HepG2 (cell line): ENCODE data around the gene SLC35F3. TPM values are rescaled to one million over a fixed set of nuclear protein-coding genes. Genes with fewer than 3 reads are reported as not detected.
A peak's percentile ranks its signal among the peaks of the same experiment; 100 is the strongest.

ENCODE experiments used
- CREB1 ChIP-seq, 2 experiments: fragments of 450-650 bp in 1 of 2; IDR thresholded peaks; 2 replicates each; pipeline ENCODE4 v1.6.1; 2016 to 2017; ENCODE audit warnings: control low read depth in 1 of 2, mild to moderate bottlenecking in 1 of 2, missing compliant biosample characterization in 1 of 2, missing genetic modification characterization in 1 of 2
- FOSL2 ChIP-seq: sonication (generic); formaldehyde crosslinking; IDR thresholded peaks from 2 replicates; pipeline ENCODE4 v1.4.0; 2020; ENCODE audit warnings: missing genetic modification reagents
- GATAD2A ChIP-seq: IDR thresholded peaks from 2 replicates; pipeline ENCODE4 v1.6.1; 2016
- ISL2 ChIP-seq: sonication (generic); formaldehyde crosslinking; IDR thresholded peaks from 2 replicates; pipeline ENCODE4 v1.5.0; 2020; ENCODE audit warnings: missing genetic modification reagents
- MAFG ChIP-seq: sonication (generic); formaldehyde crosslinking; IDR thresholded peaks from 2 replicates; pipeline ENCODE4 v1.5.1; 2020; ENCODE audit warnings: mild to moderate bottlenecking, missing genetic modification reagents
- SAP130 ChIP-seq: IDR thresholded peaks from 2 replicates; pipeline ENCODE4 v1.6.1; 2016; ENCODE audit warnings: low read depth
- SIX4 ChIP-seq: sonication (generic); formaldehyde crosslinking; IDR thresholded peaks from 2 replicates; pipeline ENCODE4 v1.4.0; 2020; ENCODE audit warnings: missing genetic modification reagents
- STAG1 ChIP-seq: sonication (generic); formaldehyde crosslinking; IDR thresholded peaks from 2 replicates; pipeline ENCODE4 v1.4.0; 2020; ENCODE audit warnings: missing genetic modification reagents
- TOE1 ChIP-seq: sonication (generic); formaldehyde crosslinking; IDR thresholded peaks from 2 replicates; pipeline ENCODE4 v1.4.0; 2020; ENCODE audit warnings: mild to moderate bottlenecking, missing genetic modification reagents
- ZFAT ChIP-seq: sonication (generic); formaldehyde crosslinking; conservative IDR thresholded peaks from 2 replicates; pipeline ENCODE4 v1.8.1; 2023; ENCODE audit warnings: missing genetic modification reagents, inconsistent platforms
- ZMYM4 ChIP-seq: sonication (generic); formaldehyde crosslinking; IDR thresholded peaks from 2 replicates; pipeline ENCODE4 v1.8.1; 2023; ENCODE audit warnings: mild to moderate bottlenecking, missing genetic modification reagents
- ZNF121 ChIP-seq: sonication (generic); formaldehyde crosslinking; IDR thresholded peaks from 2 replicates; pipeline ENCODE4 v1.5.0; 2020; ENCODE audit warnings: mild to moderate bottlenecking, missing genetic modification reagents
- ZNF282 ChIP-seq: fragments of 450-650 bp; IDR thresholded peaks from 2 replicates; pipeline ENCODE4 v1.6.1; 2018; ENCODE audit not compliant: partially characterized antibody
- ZNF781 ChIP-seq: sonication (generic); formaldehyde crosslinking; IDR thresholded peaks from 2 replicates; pipeline ENCODE4 v1.5.1; 2020; ENCODE audit warnings: borderline replicate concordance, mild to moderate bottlenecking, missing genetic modification reagents; ENCODE audit errors: not compliant biosample characterization
- polyA plus RNA-seq, 8 experiments: library from polyadenylated mRNA; depleted of rRNA in 3 of 8; stranded (reverse) in 7 of 8; unstranded in 1 of 8; fragments of >200 nt; fragmentation: Illumina TruSeq in 4 of 8; extraction: Trizol in 4 of 8; gene quantifications; 2 replicates each; pipeline versions ENCODE4 v1.2.1 to v1.2.3, GENCODE V29; 2011 to 2016; ENCODE audit warnings: low read depth in 4 of 8, missing spikeins in 1 of 8, mixed read lengths in 1 of 8; ENCODE audit not compliant: insufficient read depth in 1 of 8
- total RNA-seq, 5 experiments: library from RNA; depleted of rRNA; stranded (reverse); fragments of >200 nt; fragmentation: Illumina TruSeq; extraction: Trizol; gene quantifications; 2 replicates each; pipeline ENCODE4 v1.2.3, GENCODE V29; 2016; ENCODE audit warnings: low read depth in 1 of 5
- TF ChIP-seq, protein P1 (sequence below): sonication (generic); formaldehyde crosslinking; IDR thresholded peaks from 2 replicates; pipeline ENCODE4; 2020; ENCODE audit warnings: missing genetic modification reagents, mild to moderate bottlenecking, borderline replicate concordance
- TF ChIP-seq, protein P2 (sequence below): sonication (generic); formaldehyde crosslinking; IDR thresholded peaks from 2 replicates; pipeline ENCODE4 v1.5.1; 2020; ENCODE audit warnings: missing genetic modification reagents, mild to moderate bottlenecking, borderline replicate concordance
- TF ChIP-seq, protein P3 (sequence below): sonication (generic); formaldehyde crosslinking; IDR thresholded peaks from 2 replicates; pipeline ENCODE4 v1.4.0; 2020; ENCODE audit warnings: low read depth, missing genetic modification reagents
- TF ChIP-seq, protein P4 (sequence below): IDR thresholded peaks from 2 replicates; pipeline ENCODE4 v1.6.1; 2016; ENCODE audit warnings: missing compliant biosample characterization, missing genetic modification reagents, borderline replicate concordance

Gene SLC35F3
- total and polyA plus RNA-seq, 2 of the 13 experiments (the other 11 are each of a cell fraction or from before 2014, with no cell fraction given) = not detected

- TF ChIP-seq, protein P1, sequence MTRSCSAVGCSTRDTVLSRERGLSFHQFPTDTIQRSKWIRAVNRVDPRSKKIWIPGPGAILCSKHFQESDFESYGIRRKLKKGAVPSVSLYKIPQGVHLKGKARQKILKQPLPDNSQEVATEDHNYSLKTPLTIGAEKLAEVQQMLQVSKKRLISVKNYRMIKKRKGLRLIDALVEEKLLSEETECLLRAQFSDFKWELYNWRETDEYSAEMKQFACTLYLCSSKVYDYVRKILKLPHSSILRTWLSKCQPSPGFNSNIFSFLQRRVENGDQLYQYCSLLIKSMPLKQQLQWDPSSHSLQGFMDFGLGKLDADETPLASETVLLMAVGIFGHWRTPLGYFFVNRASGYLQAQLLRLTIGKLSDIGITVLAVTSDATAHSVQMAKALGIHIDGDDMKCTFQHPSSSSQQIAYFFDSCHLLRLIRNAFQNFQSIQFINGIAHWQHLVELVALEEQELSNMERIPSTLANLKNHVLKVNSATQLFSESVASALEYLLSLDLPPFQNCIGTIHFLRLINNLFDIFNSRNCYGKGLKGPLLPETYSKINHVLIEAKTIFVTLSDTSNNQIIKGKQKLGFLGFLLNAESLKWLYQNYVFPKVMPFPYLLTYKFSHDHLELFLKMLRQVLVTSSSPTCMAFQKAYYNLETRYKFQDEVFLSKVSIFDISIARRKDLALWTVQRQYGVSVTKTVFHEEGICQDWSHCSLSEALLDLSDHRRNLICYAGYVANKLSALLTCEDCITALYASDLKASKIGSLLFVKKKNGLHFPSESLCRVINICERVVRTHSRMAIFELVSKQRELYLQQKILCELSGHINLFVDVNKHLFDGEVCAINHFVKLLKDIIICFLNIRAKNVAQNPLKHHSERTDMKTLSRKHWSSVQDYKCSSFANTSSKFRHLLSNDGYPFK (CRISPR knock-in tag) = peak; percentile 43; the same call in 1 of the 2 replicates
- TF ChIP-seq SIX4 (CRISPR knock-in tag) = no peak
- no peak for TF ChIP-seq MAFG (CRISPR knock-in tag)
- 0 out of 2 replicates have a peak, but pooled peaks have one; percentile 30 for TF ChIP-seq ZMYM4 (CRISPR knock-in tag)
- TF ChIP-seq, protein P2, sequence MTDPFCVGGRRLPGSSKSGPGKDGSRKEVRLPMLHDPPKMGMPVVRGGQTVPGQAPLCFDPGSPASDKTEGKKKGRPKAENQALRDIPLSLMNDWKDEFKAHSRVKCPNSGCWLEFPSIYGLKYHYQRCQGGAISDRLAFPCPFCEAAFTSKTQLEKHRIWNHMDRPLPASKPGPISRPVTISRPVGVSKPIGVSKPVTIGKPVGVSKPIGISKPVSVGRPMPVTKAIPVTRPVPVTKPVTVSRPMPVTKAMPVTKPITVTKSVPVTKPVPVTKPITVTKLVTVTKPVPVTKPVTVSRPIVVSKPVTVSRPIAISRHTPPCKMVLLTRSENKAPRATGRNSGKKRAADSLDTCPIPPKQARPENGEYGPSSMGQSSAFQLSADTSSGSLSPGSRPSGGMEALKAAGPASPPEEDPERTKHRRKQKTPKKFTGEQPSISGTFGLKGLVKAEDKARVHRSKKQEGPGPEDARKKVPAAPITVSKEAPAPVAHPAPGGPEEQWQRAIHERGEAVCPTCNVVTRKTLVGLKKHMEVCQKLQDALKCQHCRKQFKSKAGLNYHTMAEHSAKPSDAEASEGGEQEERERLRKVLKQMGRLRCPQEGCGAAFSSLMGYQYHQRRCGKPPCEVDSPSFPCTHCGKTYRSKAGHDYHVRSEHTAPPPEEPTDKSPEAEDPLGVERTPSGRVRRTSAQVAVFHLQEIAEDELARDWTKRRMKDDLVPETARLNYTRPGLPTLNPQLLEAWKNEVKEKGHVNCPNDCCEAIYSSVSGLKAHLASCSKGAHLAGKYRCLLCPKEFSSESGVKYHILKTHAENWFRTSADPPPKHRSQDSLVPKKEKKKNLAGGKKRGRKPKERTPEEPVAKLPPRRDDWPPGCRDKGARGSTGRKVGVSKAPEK (CRISPR knock-in tag) = no peak
- TF ChIP-seq, protein P3, sequence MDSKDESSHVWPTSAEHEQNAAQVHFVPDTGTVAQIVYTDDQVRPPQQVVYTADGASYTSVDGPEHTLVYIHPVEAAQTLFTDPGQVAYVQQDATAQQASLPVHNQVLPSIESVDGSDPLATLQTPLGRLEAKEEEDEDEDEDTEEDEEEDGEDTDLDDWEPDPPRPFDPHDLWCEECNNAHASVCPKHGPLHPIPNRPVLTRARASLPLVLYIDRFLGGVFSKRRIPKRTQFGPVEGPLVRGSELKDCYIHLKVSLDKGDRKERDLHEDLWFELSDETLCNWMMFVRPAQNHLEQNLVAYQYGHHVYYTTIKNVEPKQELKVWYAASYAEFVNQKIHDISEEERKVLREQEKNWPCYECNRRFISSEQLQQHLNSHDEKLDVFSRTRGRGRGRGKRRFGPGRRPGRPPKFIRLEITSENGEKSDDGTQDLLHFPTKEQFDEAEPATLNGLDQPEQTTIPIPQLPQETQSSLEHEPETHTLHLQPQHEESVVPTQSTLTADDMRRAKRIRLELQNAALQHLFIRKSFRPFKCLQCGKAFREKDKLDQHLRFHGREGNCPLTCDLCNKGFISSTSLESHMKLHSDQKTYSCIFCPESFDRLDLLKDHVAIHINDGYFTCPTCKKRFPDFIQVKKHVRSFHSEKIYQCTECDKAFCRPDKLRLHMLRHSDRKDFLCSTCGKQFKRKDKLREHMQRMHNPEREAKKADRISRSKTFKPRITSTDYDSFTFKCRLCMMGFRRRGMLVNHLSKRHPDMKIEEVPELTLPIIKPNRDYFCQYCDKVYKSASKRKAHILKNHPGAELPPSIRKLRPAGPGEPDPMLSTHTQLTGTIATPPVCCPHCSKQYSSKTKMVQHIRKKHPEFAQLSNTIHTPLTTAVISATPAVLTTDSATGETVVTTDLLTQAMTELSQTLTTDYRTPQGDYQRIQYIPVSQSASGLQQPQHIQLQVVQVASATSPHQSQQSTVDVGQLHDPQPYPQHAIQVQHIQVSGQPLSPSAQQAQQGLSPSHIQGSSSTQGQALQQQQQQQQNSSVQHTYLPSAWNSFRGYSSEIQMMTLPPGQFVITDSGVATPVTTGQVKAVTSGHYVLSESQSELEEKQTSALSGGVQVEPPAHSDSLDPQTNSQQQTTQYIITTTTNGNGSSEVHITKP (CRISPR knock-in tag) = no peak
- 0 out of 2 replicates have a peak, but pooled peaks have one; percentile 37 for TF ChIP-seq SAP130 (CRISPR knock-in tag)
- TF ChIP-seq STAG1 = peak; percentile 69
- 0 out of 2 replicates have a peak, but pooled peaks have one; percentile 34 for TF ChIP-seq FOSL2 (CRISPR knock-in tag)
- no peak for TF ChIP-seq ZNF781
- no peak for TF ChIP-seq ZNF282
- no peak for TF ChIP-seq ISL2 (CRISPR knock-in tag)
- TF ChIP-seq, protein P4, sequence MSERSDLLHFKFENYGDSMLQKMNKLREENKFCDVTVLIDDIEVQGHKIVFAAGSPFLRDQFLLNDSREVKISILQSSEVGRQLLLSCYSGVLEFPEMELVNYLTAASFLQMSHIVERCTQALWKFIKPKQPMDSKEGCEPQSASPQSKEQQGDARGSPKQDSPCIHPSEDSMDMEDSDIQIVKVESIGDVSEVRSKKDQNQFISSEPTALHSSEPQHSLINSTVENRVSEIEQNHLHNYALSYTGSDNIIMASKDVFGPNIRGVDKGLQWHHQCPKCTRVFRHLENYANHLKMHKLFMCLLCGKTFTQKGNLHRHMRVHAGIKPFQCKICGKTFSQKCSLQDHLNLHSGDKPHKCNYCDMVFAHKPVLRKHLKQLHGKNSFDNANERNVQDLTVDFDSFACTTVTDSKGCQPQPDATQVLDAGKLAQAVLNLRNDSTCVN (CRISPR knock-in tag) = no peak
- no peak for TF ChIP-seq ZNF121
- TF ChIP-seq CREB1 (IDR thresholded peaks at IDR 0.05) = peak; percentile 66
- peak; percentile 46; the same call in 1 of the 2 replicates for TF ChIP-seq CREB1 (CRISPR knock-in tag; IDR thresholded peaks at IDR 0.05)
- 0 out of 2 replicates have a peak, but pooled peaks have one; percentile 20 for TF ChIP-seq GATAD2A
- TF ChIP-seq TOE1 (CRISPR knock-in tag) = no peak
- TF ChIP-seq ZFAT (CRISPR knock-in tag) = no peak
Measured at GRCh38 chr1:234309598-234310459, 405.4 kb downstream of the SLC35F3 start (continued).
